Astrocyte (in vitro differentiated cells and primary cell): ENCODE results near the gene RRP36. TPM values are rescaled to one million over a fixed set of nuclear protein-coding genes. Genes with fewer than 3 reads are reported as not detected.

Experiments
- DNase-seq: peaks from one replicate; pipeline ENCODE4 v3.0.0-alpha.2; 2010; ENCODE audit warnings: low read depth
- FAIRE-seq: peaks from 2 replicates; lab custom pipeline; 2011; peaks lifted over from hg19 to GRCh38; lab: Jason Lieb, UNC
- H2AFZ ChIP-seq: 2 replicates; pipeline ENCODE4 v1.6.0; 2012; ENCODE audit warnings: low read depth, low read length, inconsistent platforms
- H3K27ac ChIP-seq: 2 replicates; pipeline ENCODE4 v1.5.1; 2011; ENCODE audit warnings: low read depth, low read length, inconsistent platforms
- H3K27me3 ChIP-seq: 2 replicates; pipeline ENCODE4 v1.6.0; 2011; ENCODE audit warnings: low read length, inconsistent platforms; ENCODE audit not compliant: insufficient read depth
- H3K36me3 ChIP-seq: 2 replicates; pipeline ENCODE4 v1.5.1; 2011; ENCODE audit warnings: low read length, inconsistent platforms; ENCODE audit not compliant: insufficient read depth
- H3K4me1 ChIP-seq: 2 replicates; pipeline ENCODE4 v1.5.1; 2011; ENCODE audit warnings: low read length, inconsistent platforms; ENCODE audit not compliant: insufficient read depth
- H3K4me2 ChIP-seq: 2 replicates; pipeline ENCODE4 v1.6.0; 2012; ENCODE audit warnings: low read length, inconsistent platforms
- H3K4me3 ChIP-seq: 2 replicates; pipeline ENCODE4 v1.5.1; 2011; ENCODE audit warnings: low read depth, mild to moderate bottlenecking, low read length, inconsistent platforms; ENCODE audit not compliant: insufficient read depth
- H3K79me2 ChIP-seq: 2 replicates; pipeline ENCODE4 v1.6.0; 2012; ENCODE audit warnings: mild to moderate bottlenecking, low read length, inconsistent platforms; ENCODE audit not compliant: insufficient read depth
- H3K9ac ChIP-seq: 2 replicates; pipeline ENCODE4 v1.6.0; 2012; ENCODE audit warnings: mild to moderate bottlenecking, low read length, inconsistent platforms
- H3K9me3 ChIP-seq: 2 replicates; pipeline ENCODE4 v1.5.1; 2012; ENCODE audit warnings: low read depth, mild to moderate bottlenecking, low read length, inconsistent platforms; ENCODE audit not compliant: insufficient read depth
- H4K20me1 ChIP-seq: 2 replicates; pipeline ENCODE4 v1.6.0; 2012; ENCODE audit warnings: low read length, inconsistent platforms; ENCODE audit not compliant: insufficient read depth
- H3K27ac Mint-ChIP-seq: one replicate; pipeline ENCODE4 v1.8.0; 2021; ENCODE audit warnings: mild to moderate bottlenecking, mixed read lengths; ENCODE audit not compliant: unreplicated experiment
- H3K27me3 Mint-ChIP-seq: one replicate; pipeline ENCODE4 v1.8.0; 2021; ENCODE audit warnings: low read depth, mixed read lengths; ENCODE audit not compliant: unreplicated experiment
- H3K36me3 Mint-ChIP-seq: one replicate; pipeline ENCODE4 v1.8.0; 2021; ENCODE audit warnings: low read depth, mixed read lengths; ENCODE audit not compliant: unreplicated experiment
- H3K4me1 Mint-ChIP-seq: one replicate; pipeline ENCODE4 v1.8.0; 2021; ENCODE audit warnings: low read depth, mixed read lengths; ENCODE audit not compliant: unreplicated experiment
- H3K4me3 Mint-ChIP-seq: one replicate; pipeline ENCODE4 v1.8.0; 2021; ENCODE audit warnings: mild to moderate bottlenecking, moderate library complexity, mixed read lengths; ENCODE audit not compliant: unreplicated experiment
- H3K9me3 Mint-ChIP-seq: one replicate; pipeline ENCODE4 v1.8.0; 2021; ENCODE audit warnings: mild to moderate bottlenecking, mixed read lengths; ENCODE audit not compliant: unreplicated experiment
- EZH2 ChIP-seq: IDR thresholded peaks from 2 replicates; pipeline ENCODE4 v1.6.1; 2012; ENCODE audit warnings: mild to moderate bottlenecking, low read length, inconsistent platforms; ENCODE audit not compliant: insufficient read depth
- total RNA-seq: library from RNA; stranded (reverse); gene quantifications from 2 replicates; pipeline ENCODE4 v1.2.1, GENCODE V29; 2021
- TF ChIP-seq, protein P1 (sequence below): IDR thresholded peaks from 2 replicates; pipeline ENCODE4 v1.5.1; 2011; ENCODE audit warnings: low read depth, mild to moderate bottlenecking, inconsistent platforms, low read length, moderate library complexity; ENCODE audit not compliant: insufficient read depth

RRP36 gene
- total RNA-seq, 1 donor from 2014 or later = 77.9 TPM

- Mint-ChIP-seq H3K4me3 (peak overlapping the region; percentile 69), H3K9me3 (no peaks in the 10 kb centered on the region), H3K27ac (no peak overlapping the region), H3K36me3 (peaks cover 15% of the 10 kb centered on the region), H3K4me1 (peaks cover 7% of the 10 kb centered on the region), H3K27me3 (no peaks in the 10 kb centered on the region)
- peak overlapping the region; percentile 2 for H3K9ac ChIP-seq
- H3K9me3 ChIP-seq = no peaks in the 10 kb centered on the region
- H3K27me3 ChIP-seq = no peaks in the 10 kb centered on the region
- H4K20me1 ChIP-seq = peaks cover 37% of the 10 kb centered on the region
- peaks cover 7% of the 10 kb centered on the region for H3K4me1 ChIP-seq
- H3K36me3 ChIP-seq = peaks cover 50% of the 10 kb centered on the region
- no peak for DNase-seq
- H3K4me2 ChIP-seq = peak overlapping the region; percentile 3
- H3K27ac ChIP-seq = no peak overlapping the region
- H3K79me2 ChIP-seq = peaks cover 52% of the 10 kb centered on the region
- no peak overlapping the region for H3K4me3 ChIP-seq
- TF ChIP-seq, protein P1, sequence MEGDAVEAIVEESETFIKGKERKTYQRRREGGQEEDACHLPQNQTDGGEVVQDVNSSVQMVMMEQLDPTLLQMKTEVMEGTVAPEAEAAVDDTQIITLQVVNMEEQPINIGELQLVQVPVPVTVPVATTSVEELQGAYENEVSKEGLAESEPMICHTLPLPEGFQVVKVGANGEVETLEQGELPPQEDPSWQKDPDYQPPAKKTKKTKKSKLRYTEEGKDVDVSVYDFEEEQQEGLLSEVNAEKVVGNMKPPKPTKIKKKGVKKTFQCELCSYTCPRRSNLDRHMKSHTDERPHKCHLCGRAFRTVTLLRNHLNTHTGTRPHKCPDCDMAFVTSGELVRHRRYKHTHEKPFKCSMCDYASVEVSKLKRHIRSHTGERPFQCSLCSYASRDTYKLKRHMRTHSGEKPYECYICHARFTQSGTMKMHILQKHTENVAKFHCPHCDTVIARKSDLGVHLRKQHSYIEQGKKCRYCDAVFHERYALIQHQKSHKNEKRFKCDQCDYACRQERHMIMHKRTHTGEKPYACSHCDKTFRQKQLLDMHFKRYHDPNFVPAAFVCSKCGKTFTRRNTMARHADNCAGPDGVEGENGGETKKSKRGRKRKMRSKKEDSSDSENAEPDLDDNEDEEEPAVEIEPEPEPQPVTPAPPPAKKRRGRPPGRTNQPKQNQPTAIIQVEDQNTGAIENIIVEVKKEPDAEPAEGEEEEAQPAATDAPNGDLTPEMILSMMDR = no peak
- no peak for TF ChIP-seq EZH2
- H2AFZ ChIP-seq = no peak overlapping the region
- FAIRE-seq = no peak
Observed at GRCh38 chr6:43024436-43024835, 3.0 kb downstream of the RRP36 start.

DNA sequence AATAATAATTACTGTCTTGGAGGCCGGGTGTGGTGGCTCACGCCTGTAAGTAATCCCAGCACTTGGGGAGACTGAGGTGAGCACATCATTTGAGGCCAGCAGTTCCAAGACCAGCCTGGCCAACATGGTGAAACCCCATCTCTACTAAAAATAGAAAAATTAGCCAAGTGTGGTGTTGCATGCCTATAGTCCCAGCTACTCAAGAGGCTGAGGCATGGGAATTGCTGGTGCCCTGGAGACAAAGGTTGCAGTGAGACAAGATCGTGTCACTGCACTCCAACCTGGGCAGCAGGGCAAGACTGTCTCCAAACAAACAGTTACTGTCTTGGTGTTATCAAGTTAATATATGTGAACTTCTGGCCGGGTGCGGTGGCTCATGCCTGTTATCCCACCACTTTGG is 4.9 kb downstream of the RRP36 start:
- Histone ChIP-seq H3K4me3 (no peak overlapping the region), H3K27me3 (no peaks in the 10 kb centered on the region), H3K27ac (no peak overlapping the region), H2AFZ (no peak overlapping the region), H3K36me3 (peaks cover 49% of the 10 kb centered on the region), H3K4me2 (no peak overlapping the region), H4K20me1 (peaks cover 37% of the 10 kb centered on the region), H3K4me1 (peaks cover under 1% of the 10 kb centered on the region), H3K9ac (no peak overlapping the region), H3K9me3 (no peaks in the 10 kb centered on the region), H3K79me2 (peaks cover 41% of the 10 kb centered on the region)
- Mint-ChIP-seq H3K4me3 (no peak overlapping the region), H3K27me3 (no peaks in the 10 kb centered on the region), H3K4me1 (peaks cover 5% of the 10 kb centered on the region), H3K36me3 (peaks cover 16% of the 10 kb centered on the region), H3K27ac (peak overlapping the region; percentile 72), H3K9me3 (no peaks in the 10 kb centered on the region)
- no peak for FAIRE-seq
- DNase-seq = no peak
- TF ChIP-seq, protein P1 = no peak
- no peak for TF ChIP-seq EZH2

- Histone ChIP-seq H4K20me1 (peaks cover 44% of the 10 kb centered on the region), H3K36me3 (peaks cover 51% of the 10 kb centered on the region), H3K4me1 (no peaks in the 10 kb centered on the region), H3K9ac (no peak overlapping the region), H3K27ac (no peak overlapping the region), H3K9me3 (no peaks in the 10 kb centered on the region), H3K79me2 (peaks cover 14% of the 10 kb centered on the region), H3K4me3 (no peak overlapping the region), H2AFZ (no peak overlapping the region), H3K4me2 (no peak overlapping the region), H3K27me3 (no peaks in the 10 kb centered on the region)
- Mint-ChIP-seq H3K9me3 (no peaks in the 10 kb centered on the region), H3K4me3 (no peak overlapping the region), H3K36me3 (peaks cover 19% of the 10 kb centered on the region), H3K27me3 (no peaks in the 10 kb centered on the region), H3K4me1 (peaks cover 3% of the 10 kb centered on the region), H3K27ac (no peak overlapping the region)
- TF ChIP-seq EZH2 = no peak
- TF ChIP-seq, protein P1 = no peak
- FAIRE-seq (no peak), DNase-seq (no peak)
Observed at GRCh38 chr6:43029120-43029519, 7.7 kb downstream of the RRP36 start.
